Gastrocnemius medialis (tissue), 4 donors: ENCODE measurements around the gene TIAM2. TPM values are rescaled to one million over a fixed set of nuclear protein-coding genes. Genes with fewer than 3 reads are reported as not detected.

Source experiments
- ATAC-seq, 2 donors: fragments of 150-250 bp; one replicate each; pipeline ENCODE4 v1.9.1; 2016
- DNase-seq, 2 donors: peaks; one replicate each; pipeline ENCODE4 v3.0.0-alpha.2; 2019
- H3K27ac ChIP-seq, 4 donors: fragments of 200-600 bp; sonication (generic); 1 replicate in 1 of 4; 2 replicates in 3 of 4; pipeline ENCODE4 v1.5.1; 2016 to 2018; ENCODE audit warnings: mild to moderate bottlenecking in 2 of 4, moderate library complexity in 1 of 4
- H3K27me3 ChIP-seq, 3 donors: fragments of 200-600 bp; sonication (generic) in 2 of 3; 1 replicate in 1 of 3; 2 replicates in 2 of 3; pipeline versions ENCODE4 v1.5.1 to v1.6.0; 2016 to 2019; ENCODE audit warnings: mild to moderate bottlenecking in 1 of 3, moderate library complexity in 1 of 3
- H3K36me3 ChIP-seq, 2 donors: fragments of 200-600 bp; sonication (generic) in 1 of 2; one replicate each; pipeline ENCODE4 v1.5.1; 2017 to 2018
- H3K4me1 ChIP-seq, 2 donors: fragments of 200-600 bp; sonication (generic) in 1 of 2; one replicate each; pipeline ENCODE4 v1.5.1; 2016 to 2017; ENCODE audit warnings: mild to moderate bottlenecking in 2 of 2
- H3K4me3 ChIP-seq, 4 donors: fragments of 200-600 bp; sonication (generic) in 3 of 4; 1 replicate in 1 of 4; 2 replicates in 3 of 4; pipeline ENCODE4 v1.5.1; 2016 to 2019; ENCODE audit warnings: mild to moderate bottlenecking in 2 of 4
- H3K9me3 ChIP-seq, 3 donors: fragments of 200-600 bp; sonication (generic) in 2 of 3; 1 replicate in 1 of 3; 2 replicates in 2 of 3; pipeline ENCODE4 v1.5.1; 2016 to 2019
- POLR2A ChIP-seq, 2 donors: fragments of 450-650 bp; IDR thresholded peaks; one replicate each; pipeline ENCODE4 v1.6.1; 2017; ENCODE audit warnings: antibody characterized with exemption in 2 of 2, mild to moderate bottlenecking in 2 of 2, moderate library complexity in 2 of 2
- in situ Hi-C, 4 donors: fragments of 200-750 bp; cut with MboI; loops; one replicate each; pipeline versions ENCODE4 v1.15.0 to v1.8.0; 2017; ENCODE audit warnings: low sequenced_read_pairs in 4 of 4
- intact Hi-C: fragments of 100-400 bp; cut with DNase I; formaldehyde crosslinking; loops from one replicate; pipeline ENCODE4 v1.15.1; 2023; ENCODE audit warnings: low total_unique reads
- total RNA-seq, 4 donors: library from RNA; depleted of rRNA; stranded (reverse); fragments of >200 nt; gene quantifications; one replicate each; pipeline versions ENCODE4 v1.1.0 to v1.2.3, GENCODE V29; 2016
- TF ChIP-seq, protein P1 (sequence below), 5 experiments: fragments of 450-650 bp in 3 of 5; fragments of 200-600 bp in 2 of 5; sonication (generic) in 2 of 5; IDR thresholded peaks in 4 of 5; conservative IDR thresholded peaks in 1 of 5; 1 replicate in 4 of 5; 2 replicates in 1 of 5; pipeline ENCODE4 v1.5.1; 2016 to 2019; ENCODE audit warnings: antibody characterized with exemption in 5 of 5, mild to moderate bottlenecking in 3 of 5, moderate library complexity in 3 of 5

The TIAM2 gene
- total RNA-seq, 4 donors from 2014 or later: 4.4 to 18.8 (median 13.6) TPM

DNA sequence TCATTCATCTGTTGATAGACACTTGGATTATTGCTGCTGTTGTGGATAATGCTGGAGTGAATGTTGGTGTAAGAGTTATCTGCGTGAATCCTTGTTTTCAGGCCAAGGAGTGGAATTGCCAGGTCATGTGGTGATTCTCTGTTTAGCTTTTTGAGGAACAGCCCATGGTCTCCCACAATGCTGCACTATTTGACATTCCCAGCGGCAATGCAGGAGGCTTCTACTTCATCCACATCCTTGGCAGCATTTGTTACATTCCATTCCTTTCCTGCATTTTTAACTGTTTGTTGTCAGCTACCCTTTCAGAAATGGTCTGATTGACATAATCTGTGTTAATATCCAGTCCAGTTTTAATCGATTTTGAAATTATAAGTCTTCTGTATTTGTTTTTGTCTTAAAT lies 217.0 kb downstream of the TIAM2 start:
- no peaks in the 10 kb centered on the region for H3K4me1 ChIP-seq
- H3K36me3 ChIP-seq: peaks cover 0 to 8% of the 10 kb centered on the region in 2 donors
- no peaks in the 10 kb centered on the region for H3K9me3 ChIP-seq
- no peak for ATAC-seq
- DNase-seq: no peak
- no peak overlapping the region for H3K27ac ChIP-seq
- intact Hi-C loops (no loop called here), in situ Hi-C loops (no loop called here)
- H3K4me3 ChIP-seq: no peak overlapping the region
- no peak for TF ChIP-seq POLR2A (IDR thresholded peaks at IDR 0.05)
- TF ChIP-seq, protein P1, sequence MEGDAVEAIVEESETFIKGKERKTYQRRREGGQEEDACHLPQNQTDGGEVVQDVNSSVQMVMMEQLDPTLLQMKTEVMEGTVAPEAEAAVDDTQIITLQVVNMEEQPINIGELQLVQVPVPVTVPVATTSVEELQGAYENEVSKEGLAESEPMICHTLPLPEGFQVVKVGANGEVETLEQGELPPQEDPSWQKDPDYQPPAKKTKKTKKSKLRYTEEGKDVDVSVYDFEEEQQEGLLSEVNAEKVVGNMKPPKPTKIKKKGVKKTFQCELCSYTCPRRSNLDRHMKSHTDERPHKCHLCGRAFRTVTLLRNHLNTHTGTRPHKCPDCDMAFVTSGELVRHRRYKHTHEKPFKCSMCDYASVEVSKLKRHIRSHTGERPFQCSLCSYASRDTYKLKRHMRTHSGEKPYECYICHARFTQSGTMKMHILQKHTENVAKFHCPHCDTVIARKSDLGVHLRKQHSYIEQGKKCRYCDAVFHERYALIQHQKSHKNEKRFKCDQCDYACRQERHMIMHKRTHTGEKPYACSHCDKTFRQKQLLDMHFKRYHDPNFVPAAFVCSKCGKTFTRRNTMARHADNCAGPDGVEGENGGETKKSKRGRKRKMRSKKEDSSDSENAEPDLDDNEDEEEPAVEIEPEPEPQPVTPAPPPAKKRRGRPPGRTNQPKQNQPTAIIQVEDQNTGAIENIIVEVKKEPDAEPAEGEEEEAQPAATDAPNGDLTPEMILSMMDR (IDR thresholded peaks at IDR 0.05 in 4 of 5, conservative IDR thresholded peaks at IDR 0.05 in 1 of 5): no peak
- no peaks in the 10 kb centered on the region for H3K27me3 ChIP-seq

DNA sequence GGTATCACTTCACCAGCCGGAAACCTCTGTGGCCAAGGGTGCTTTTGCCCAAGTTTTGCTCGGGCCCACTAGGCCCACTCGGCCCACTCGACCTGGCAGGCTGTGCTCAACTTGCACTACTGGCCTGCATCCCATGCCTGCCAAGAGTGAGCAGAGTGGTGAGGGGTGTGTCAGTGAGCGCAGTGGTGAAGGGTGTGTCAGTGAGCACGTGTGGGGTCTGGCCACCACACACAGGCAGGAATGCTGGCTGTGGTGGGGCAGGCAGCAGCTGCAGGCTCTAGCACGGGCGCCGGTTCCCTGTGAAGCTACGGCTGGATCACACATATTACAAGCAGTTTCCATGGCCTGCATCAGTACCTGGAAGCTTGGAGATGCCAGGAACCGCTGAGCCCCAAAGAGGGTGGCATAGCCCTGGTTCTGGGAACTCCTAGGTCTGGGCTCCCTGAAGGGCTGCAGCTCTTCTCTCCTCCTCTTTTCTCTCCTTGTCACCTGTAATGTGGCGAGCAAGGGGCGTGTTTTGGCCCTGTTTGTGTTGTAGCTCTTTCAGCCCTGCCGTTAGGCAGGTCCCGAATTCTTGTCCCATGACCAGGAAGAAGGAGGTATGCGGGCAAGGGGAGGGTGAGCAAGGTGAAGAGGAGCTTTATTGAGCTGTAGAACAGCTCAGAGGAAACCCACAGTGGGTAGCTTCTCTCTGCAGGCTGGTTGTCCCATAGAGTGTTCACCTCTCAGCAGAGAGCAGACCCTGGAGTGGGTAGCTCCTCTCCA lies 217.7 kb downstream of the TIAM2 start:
- DNase-seq: no peak
- in situ Hi-C loops: no loop called here
- H3K4me3 ChIP-seq: no peak overlapping the region
- H3K27ac ChIP-seq: no peak overlapping the region
- no peaks in the 10 kb centered on the region for H3K27me3 ChIP-seq
- H3K9me3 ChIP-seq: no peaks in the 10 kb centered on the region
- TF ChIP-seq, protein P1 (IDR thresholded peaks at IDR 0.05 in 4 of 5, conservative IDR thresholded peaks at IDR 0.05 in 1 of 5): no peak
- TF ChIP-seq POLR2A (IDR thresholded peaks at IDR 0.05): no peak
- peaks cover 0 to 8% of the 10 kb centered on the region in 2 donors for H3K36me3 ChIP-seq
- ATAC-seq: no peak
- H3K4me1 ChIP-seq: no peaks in the 10 kb centered on the region
- intact Hi-C loops: no loop called here

DNA sequence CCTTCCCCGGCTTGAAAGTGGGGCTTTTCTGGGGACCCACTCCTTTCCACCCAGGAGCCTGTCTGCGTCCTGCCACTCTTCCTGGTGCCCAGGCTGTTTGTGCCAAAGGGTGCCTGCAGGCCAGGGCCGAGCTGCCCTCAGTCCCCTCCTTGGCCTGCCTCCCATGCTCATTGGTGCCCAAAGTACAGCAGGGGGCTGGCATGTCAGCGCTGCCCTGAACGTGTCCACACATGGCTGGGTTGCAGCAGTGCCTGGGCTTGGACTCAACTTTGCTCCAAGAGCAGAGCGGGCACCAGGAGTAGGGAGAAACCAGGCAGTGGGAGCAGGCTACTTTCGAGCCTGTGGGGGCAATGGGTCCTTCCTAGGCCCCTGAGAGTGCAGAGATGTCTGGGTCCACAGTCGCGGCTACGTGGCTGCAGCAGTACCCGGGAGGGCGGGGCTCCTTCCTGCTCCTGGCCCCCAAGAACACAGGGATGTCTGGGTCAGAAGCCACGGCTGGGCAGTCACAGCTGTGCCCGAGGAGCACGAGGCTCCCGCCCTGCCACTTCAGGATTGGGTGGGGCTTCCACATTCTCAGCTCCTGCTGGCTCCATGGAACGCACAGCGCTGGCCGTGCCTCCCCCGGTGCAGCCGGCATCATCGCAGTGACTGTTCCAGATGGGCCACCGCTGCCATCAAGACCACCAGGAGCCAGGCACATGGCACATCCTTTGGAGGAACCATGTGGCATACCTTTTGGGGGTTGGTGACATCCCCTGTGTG lies 218.7 kb downstream of the TIAM2 start:
- intact Hi-C loops (no loop called here), in situ Hi-C loops (no loop called here)
- ATAC-seq (no peak), DNase-seq (no peak)
- H3K27ac ChIP-seq: no peak overlapping the region
- no peaks in the 10 kb centered on the region for H3K27me3 ChIP-seq
- H3K4me1 ChIP-seq: no peaks in the 10 kb centered on the region
- TF ChIP-seq POLR2A (IDR thresholded peaks at IDR 0.05): no peak
- TF ChIP-seq, protein P1 (IDR thresholded peaks at IDR 0.05 in 4 of 5, conservative IDR thresholded peaks at IDR 0.05 in 1 of 5): no peak
- H3K4me3 ChIP-seq: no peak overlapping the region
- H3K36me3 ChIP-seq: peaks cover 0 to 8% of the 10 kb centered on the region in 2 donors
- H3K9me3 ChIP-seq: no peaks in the 10 kb centered on the region

DNA sequence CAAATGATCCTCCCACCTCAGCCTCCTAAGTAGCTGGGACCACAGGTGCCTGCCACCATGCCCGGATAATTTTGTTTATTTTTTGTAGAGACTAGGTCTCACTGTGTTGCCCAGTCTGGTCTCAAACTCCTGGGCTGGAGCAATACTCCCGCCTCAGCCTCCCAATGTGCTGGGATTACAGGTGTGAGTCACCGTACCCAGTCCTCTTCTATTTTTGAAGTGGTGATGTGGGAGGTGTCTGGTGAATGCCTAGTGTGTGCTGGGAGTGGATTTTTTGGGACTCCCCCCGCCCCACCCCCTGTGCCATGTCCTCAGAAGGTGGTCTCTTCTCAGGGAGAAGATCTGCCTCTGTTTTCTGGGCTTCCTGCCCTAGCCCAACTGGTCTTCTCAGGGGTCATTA lies 220.8 kb downstream of the TIAM2 start:
- H3K27ac ChIP-seq: no peak overlapping the region
- in situ Hi-C loops (no loop called here), intact Hi-C loops (no loop called here)

More for the DNA sequence above, 220.8 kb downstream of the TIAM2 start:
- TF ChIP-seq, protein P1 (IDR thresholded peaks at IDR 0.05 in 4 of 5, conservative IDR thresholded peaks at IDR 0.05 in 1 of 5): no peak
- TF ChIP-seq POLR2A (IDR thresholded peaks at IDR 0.05): no peak
- Histone ChIP-seq H3K4me1 (no peaks in the 10 kb centered on the region), H3K4me3 (no peak overlapping the region), H3K9me3 (no peaks in the 10 kb centered on the region), H3K27me3 (no peaks in the 10 kb centered on the region), H3K36me3 (peaks cover 0 to 8% of the 10 kb centered on the region in 2 donors)
- ATAC-seq (no peak), DNase-seq (no peak)
